Stimulated activated CD8-positive, alpha-beta memory T cell treated with anti-CD3 and anti-CD28 coated beads, Interleukin-12 subunit alpha, Interleukin-12 subunit beta, amount 100 ng/mL, for 24 hours (primary cell): Measurements from ENCODE around the gene B9D2.
"Not testable (repeated sequence)": the region's sequence is repeated elsewhere in the genome, so short reads cannot be mapped to it uniquely, and the experiment has no call there.

ENCODE experiments used
- DNase-seq: peaks from one replicate; pipeline ENCODE4 v3.0.0-alpha.2; 2020; ENCODE audit errors: extremely low read depth

The B9D2 gene

DNA sequence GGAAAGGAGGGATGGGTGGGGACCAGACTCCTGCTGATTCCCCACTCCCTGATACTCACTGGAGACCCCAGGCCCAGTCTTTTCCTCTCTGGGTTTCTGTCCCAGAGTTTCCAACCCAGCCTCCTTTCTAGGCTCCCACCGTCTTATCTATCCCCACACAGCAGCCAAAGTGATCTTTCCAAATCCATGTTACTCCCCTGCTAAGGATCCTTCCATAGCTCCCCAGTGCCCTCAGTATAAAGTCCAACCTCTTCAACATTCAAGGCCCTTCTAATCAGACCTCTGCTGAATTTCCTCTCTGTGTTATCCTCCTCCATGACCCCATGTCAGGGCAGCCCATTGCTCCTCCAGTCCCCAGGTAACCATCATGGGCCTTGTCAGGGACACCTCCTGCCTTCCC is 8.9 kb downstream of the B9D2 start:
- no peak for DNase-seq

DNA sequence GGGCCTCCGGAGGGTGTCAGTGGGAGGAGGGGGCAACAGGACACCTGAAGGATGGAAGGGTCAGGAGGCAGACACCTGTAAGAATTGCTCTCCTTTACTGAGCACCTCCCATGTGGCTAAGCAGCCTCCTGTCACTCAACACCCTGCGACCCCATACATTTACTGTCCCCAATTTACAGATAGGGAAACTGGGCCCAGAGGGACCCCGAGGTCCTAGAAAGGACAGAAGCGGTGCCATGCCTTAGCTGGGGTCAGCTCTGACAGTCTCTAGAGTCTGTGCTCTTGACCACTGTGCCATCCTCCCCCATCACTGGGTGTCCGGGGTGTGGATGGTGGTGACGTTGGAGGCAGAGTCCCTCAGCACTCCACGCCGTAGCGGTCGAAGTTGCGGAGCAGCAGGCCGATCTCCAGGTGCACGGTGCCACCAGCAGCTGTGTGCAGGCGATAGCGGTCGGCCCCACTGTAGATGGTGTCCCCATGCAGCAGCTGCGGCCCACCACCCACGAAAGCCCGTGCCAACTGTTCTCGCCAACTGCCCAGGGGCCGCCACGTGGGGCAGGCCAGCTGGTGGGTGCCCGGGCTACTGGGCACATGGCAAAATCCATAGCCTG is 9.5 kb downstream of the B9D2 start:
- DNase-seq: no peak

- DNase-seq: peak; percentile 83
These were observed 10.2 kb downstream of the B9D2 start, which contains the start of gene TGFB1 for GRCh38 chr19:41353466-41354342. TGFB1 (minus strand) TSS chr19:41353922; CDS start chr19:41353044, 878 bp downstream.

DNA sequence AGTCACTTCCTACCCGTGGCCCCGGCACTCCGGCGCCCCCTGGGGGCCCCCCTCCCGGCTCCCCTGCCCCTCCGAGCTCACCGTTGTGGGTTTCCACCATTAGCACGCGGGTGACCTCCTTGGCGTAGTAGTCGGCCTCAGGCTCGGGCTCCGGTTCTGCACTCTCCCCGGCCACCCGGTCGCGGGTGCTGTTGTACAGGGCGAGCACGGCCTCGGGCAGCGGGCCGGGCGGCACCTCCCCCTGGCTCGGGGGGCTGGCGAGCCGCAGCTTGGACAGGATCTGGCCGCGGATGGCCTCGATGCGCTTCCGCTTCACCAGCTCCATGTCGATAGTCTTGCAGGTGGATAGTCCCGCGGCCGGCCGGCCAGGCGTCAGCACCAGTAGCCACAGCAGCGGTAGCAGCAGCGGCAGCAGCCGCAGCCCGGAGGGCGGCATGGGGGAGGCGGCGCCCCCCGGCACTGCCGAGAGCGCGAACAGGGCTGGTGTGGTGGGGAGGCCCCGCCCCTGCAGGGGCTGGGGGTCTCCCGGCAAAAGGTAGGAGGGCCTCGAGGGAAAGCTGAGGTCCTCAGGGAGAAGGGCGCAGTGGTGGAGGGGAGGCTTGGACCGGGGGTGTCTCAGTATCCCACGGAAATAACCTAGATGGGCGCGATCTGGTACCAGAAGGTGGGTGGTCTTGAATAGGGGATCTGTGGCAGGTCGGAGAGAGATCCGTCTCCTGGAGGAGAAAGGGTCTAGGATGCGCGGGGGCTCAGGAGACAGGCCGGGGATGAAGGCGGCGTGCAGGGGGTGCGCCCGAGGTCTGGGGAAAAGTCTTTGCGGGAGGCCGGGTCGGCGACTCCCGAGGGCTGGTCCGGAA is 11.1 kb downstream of the B9D2 start:
- peak; percentile 55 for DNase-seq

GRCh38 chr19:41352279-41352608 is 11.7 kb downstream of the B9D2 start:
- DNase-seq: no peak

DNA sequence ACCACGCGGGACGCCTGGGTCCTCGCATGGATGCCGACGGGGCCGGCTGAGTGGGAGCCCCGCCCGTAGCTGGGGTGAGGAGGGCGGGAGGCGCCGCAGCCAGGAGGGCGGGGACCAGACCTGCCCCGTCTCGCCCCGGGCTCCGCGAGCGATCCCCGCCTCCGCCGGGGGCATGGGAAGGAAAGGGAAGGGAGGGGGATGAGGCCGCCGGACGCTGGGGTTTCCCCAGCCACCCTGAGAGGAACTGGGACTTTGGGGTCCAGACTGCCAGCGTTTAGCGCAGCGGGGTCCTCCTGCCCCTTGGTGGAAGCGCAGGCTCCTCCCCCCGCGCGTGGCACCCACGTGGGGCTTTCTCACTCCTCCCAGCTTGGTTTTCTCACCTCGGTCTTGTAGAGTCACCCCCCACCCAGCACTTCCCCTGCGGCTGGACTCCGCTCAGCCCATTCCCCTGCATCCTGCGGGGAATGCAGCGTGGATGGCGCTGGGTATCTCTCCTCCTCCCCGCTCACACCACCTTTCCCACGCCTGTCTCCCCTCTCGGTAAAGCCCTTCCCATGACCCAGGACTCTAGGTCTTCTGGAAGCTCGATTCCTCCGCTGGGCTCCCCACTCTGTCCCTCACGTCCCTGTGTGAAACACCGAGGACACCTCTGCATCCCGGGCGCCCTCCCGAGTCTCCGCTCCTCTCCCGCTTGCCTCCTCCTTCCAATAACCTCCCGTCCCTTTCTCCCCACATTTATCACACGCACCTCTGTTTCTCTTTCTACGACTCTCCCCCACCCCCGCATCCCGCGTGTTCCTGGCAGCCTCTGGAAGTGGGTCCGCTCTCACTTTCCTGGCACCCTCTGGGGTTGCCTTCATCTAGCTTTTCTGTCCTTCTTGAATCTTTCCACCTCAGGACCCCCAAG is 12.4 kb downstream of the B9D2 start:
- DNase-seq: peak; percentile 64

GRCh38 chr19:41350735-41351338 is 13.1 kb downstream of the B9D2 start:
- no peak for DNase-seq

- not testable (repeated sequence) for DNase-seq
These were observed 17.0 kb downstream of the B9D2 start for GRCh38 chr19:41346916-41347315.

DNA sequence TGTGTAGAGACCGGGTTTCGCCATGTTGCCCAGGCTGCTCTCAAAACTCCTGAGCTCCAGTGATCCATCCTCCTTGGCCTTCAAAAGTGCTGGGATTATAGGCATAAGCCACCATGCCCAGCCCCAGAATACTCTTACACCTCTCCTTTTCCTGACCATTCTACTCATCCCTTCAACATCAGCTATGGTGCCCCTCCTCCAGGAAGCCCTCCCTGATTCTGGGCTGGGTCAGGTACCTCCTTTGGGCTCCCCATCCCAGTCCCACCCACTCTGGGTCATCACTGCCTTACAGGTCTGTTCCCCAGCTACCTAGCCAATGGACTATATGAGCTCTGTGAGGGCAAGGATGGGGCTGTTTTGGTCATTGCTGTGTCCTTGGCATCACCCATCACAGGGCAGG is 19.8 kb downstream of the B9D2 start:
- DNase-seq: no peak

GRCh38 chr19:41341669-41342490 is 22.1 kb downstream of the B9D2 start:
- no peak for DNase-seq

DNA sequence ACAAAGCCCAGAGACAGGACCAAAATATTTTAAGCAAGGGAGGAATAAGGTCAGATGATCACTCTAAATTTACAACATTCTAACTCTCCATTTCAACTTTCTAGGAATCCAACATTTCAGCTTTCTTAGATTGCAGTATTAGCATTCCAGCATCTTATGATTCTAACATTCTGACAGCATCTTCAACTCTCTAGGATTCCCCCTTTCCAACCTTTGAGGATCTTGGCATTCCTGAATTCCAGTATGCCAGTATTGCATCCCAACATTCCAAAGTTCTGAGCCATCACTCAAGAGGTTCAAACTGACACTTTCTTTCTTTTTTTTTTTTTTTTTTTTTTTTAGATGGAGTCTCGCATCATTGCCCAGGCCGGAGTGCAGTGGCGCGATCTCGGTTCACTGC is 24.0 kb downstream of the B9D2 start:
- DNase-seq: no peak

DNA sequence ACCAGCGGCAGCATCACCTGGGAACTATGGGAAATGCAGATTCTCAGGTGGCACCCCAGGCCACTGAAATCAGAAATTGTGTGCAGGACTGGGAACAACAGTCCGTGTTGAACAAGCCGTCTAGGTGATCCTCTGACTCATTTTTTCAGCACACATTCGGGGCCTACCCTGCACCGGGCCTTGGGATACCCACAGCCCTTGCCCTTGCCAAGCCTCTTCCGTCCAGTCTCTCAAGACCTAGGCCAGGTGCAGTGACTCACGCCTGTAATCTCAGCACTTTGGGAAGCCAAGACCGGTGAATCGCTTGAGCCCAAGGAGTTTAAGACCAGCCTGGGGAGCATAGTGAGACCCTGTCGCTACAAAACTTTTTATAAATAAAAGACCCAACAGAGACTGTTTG is 28.5 kb downstream of the B9D2 start:
- no peak for DNase-seq

GRCh38 chr19:41334793-41335192 is 29.2 kb downstream of the B9D2 start:
- no peak for DNase-seq

GRCh38 chr19:41332468-41332867 is 31.5 kb downstream of the B9D2 start:
- DNase-seq: no peak

DNA sequence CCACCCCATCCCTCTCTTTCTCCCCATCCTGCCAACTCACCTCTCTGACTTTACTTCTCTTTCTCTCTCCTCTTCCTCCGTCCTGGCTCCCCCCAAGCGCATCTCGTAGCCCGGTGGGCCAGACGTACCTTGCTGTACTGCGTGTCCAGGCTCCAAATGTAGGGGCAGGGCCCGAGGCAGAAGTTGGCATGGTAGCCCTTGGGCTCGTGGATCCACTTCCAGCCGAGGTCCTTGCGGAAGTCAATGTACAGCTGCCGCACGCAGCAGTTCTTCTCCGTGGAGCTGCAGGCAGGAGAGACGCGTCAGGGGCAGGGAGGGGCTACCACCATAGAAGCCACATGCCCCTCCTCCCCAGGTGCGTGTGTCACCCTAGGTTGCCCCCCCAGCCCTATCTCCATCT is 31.9 kb downstream of the B9D2 start:
- no peak for DNase-seq

- DNase-seq: no peak
These were observed 32.8 kb downstream of the B9D2 start for GRCh38 chr19:41330946-41331678.

GRCh38 chr19:41330481-41330880 is 33.5 kb downstream of the B9D2 start:
- DNase-seq: no peak

DNA sequence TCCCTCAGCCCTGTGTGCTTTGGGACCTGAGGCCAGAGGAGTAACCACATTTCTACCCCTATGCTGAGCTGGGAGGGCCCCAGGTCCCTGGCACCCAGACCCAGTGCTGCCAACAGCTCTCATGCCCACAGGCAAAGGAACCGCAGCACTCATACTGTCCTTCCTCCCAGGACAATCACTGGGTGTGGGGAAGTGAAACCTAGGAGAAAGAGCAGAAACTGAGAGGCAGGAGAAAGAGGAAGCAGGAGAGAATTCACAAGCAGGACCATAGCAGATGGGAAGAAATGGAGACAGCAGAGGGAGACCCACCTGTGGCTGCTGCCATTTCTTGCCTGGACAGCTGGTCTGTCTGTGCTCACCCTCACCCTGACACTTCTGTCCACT is 35.1 kb downstream of the B9D2 start:
- no peak for DNase-seq

- no peak for DNase-seq
These were observed 35.6 kb downstream of the B9D2 start for GRCh38 chr19:41328157-41328841.
